ENCODE measurements around the gene SCYL1. TPM values are rescaled to one million over a fixed set of nuclear protein-coding genes. Genes with fewer than 3 reads are reported as not detected.

SCYL1 gene
- total and polyA plus RNA-seq, 2 donors from 2014 or later, result 72.2 to 78.9 TPM

DNA sequence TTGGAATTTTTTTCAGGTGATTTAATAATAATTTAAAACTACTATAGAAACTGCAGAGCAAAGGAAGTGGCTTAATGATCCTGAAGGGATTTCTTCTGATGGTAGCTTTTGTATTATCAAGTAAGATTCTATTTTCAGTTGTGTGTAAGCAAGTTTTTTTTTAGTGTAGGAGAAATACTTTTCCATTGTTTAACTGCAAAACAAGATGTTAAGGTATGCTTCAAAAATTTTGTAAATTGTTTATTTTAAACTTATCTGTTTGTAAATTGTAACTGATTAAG lies 22.7 kb upstream of the SCYL1 start:
- H3K27ac ChIP-seq (ENCODE audit: low read depth in 2 of 2, low read length in 2 of 2), result peak overlapping the region; percentile 99
- TF ChIP-seq, protein P1, sequence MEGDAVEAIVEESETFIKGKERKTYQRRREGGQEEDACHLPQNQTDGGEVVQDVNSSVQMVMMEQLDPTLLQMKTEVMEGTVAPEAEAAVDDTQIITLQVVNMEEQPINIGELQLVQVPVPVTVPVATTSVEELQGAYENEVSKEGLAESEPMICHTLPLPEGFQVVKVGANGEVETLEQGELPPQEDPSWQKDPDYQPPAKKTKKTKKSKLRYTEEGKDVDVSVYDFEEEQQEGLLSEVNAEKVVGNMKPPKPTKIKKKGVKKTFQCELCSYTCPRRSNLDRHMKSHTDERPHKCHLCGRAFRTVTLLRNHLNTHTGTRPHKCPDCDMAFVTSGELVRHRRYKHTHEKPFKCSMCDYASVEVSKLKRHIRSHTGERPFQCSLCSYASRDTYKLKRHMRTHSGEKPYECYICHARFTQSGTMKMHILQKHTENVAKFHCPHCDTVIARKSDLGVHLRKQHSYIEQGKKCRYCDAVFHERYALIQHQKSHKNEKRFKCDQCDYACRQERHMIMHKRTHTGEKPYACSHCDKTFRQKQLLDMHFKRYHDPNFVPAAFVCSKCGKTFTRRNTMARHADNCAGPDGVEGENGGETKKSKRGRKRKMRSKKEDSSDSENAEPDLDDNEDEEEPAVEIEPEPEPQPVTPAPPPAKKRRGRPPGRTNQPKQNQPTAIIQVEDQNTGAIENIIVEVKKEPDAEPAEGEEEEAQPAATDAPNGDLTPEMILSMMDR (IDR thresholded peaks at IDR 0.05; ENCODE audit: borderline replicate concordance, extremely low read depth, insufficient read depth), result no peak

DNA sequence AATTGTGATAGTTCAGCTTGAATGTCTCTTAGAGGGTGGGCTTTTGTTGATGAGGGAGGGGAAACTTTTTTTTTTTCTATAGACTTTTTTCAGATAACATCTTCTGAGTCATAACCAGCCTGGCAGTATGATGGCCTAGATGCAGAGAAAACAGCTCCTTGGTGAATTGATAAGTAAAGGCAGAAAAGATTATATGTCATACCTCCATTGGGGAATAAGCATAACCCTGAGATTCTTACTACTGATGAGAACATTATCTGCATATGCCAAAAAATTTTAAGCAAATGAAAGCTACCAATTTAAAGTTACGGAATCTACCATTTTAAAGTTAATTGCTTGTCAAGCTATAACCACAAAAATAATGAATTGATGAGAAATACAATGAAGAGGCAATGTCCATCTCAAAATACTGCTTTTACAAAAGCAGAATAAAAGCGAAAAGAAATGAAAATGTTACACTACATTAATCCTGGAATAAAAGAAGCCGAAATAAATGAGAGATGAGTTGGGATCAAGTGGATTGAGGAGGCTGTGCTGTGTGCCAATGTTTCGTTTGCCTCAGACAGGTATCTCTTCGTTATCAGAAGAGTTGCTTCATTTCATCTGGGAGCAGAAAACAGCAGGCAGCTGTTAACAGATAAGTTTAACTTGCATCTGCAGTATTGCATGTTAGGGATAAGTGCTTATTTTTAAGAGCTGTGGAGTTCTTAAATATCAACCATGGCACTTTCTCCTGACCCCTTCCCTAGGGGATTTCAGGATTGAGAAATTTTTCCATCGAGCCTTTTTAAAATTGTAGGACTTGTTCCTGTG lies 22.1 kb upstream of the SCYL1 start:
- peaks cover 38 to 66% (median 43%) of the 10 kb centered on the region in 3 donors for H3K36me3 ChIP-seq (ENCODE audit: control insufficient read depth in 2 of 3, insufficient read depth in 3 of 3, low read length in 3 of 3)
- H3K4me1 ChIP-seq (ENCODE audit: control insufficient read depth in 2 of 3, insufficient read depth in 2 of 3, low read depth in 1 of 3, low read length in 3 of 3), result peaks cover 0 to 10% (median 6%) of the 10 kb centered on the region in 3 donors
- intact Hi-C loops (cut with DNase I), result loop anchor here (5.0 kb wide), 1 partner anchor 75 kb away; no protein-coding TSS in a partner anchor
- peak overlapping the region; percentile 99 for H3K27ac ChIP-seq (ENCODE audit: low read depth in 2 of 2, low read length in 2 of 2)
- TF ChIP-seq, protein P1 (IDR thresholded peaks at IDR 0.05; ENCODE audit: borderline replicate concordance, extremely low read depth, insufficient read depth), result no peak
- H3K4me3 ChIP-seq (ENCODE audit: low read length in 3 of 3), result peak overlapping the region; percentile 81 to 97 (median 93)
- DNase-seq (peak in 2 of 5 donors; percentile 51 to 73), FAIRE-seq (no peak)
- H3K9ac ChIP-seq (ENCODE audit: low read length in 3 of 3), result peak overlapping the region; percentile 84 to 100 (median 100)
- H3K9me3 ChIP-seq (ENCODE audit: control insufficient read depth in 2 of 3, insufficient read depth in 1 of 3, low read length in 3 of 3), result no peaks in the 10 kb centered on the region
- H3K27me3 ChIP-seq (ENCODE audit: control insufficient read depth, insufficient read depth, low read length), result no peaks in the 10 kb centered on the region

More for the DNA sequence above, 22.7 kb upstream of the SCYL1 start:
- H3K4me3 ChIP-seq (ENCODE audit: low read length in 3 of 3), result peak overlapping the region; percentile 81 to 97 (median 93)
- no peak for DNase-seq
- H3K4me1 ChIP-seq (ENCODE audit: control insufficient read depth in 2 of 3, insufficient read depth in 2 of 3, low read depth in 1 of 3, low read length in 3 of 3), result peaks cover 0 to 10% (median 5%) of the 10 kb centered on the region in 3 donors
- no peaks in the 10 kb centered on the region for H3K27me3 ChIP-seq (ENCODE audit: control insufficient read depth, insufficient read depth, low read length)
- peaks cover 38 to 66% (median 43%) of the 10 kb centered on the region in 3 donors for H3K36me3 ChIP-seq (ENCODE audit: control insufficient read depth in 2 of 3, insufficient read depth in 3 of 3, low read length in 3 of 3)
- intact Hi-C loops (cut with DNase I), result loop anchor here (5.0 kb wide), 1 partner anchor 75 kb away; no protein-coding TSS in a partner anchor
- no peak for FAIRE-seq
- no peaks in the 10 kb centered on the region for H3K9me3 ChIP-seq (ENCODE audit: control insufficient read depth in 2 of 3, insufficient read depth in 1 of 3, low read length in 3 of 3)
- peak overlapping the region; percentile 84 to 100 (median 100) for H3K9ac ChIP-seq (ENCODE audit: low read length in 3 of 3)

DNA sequence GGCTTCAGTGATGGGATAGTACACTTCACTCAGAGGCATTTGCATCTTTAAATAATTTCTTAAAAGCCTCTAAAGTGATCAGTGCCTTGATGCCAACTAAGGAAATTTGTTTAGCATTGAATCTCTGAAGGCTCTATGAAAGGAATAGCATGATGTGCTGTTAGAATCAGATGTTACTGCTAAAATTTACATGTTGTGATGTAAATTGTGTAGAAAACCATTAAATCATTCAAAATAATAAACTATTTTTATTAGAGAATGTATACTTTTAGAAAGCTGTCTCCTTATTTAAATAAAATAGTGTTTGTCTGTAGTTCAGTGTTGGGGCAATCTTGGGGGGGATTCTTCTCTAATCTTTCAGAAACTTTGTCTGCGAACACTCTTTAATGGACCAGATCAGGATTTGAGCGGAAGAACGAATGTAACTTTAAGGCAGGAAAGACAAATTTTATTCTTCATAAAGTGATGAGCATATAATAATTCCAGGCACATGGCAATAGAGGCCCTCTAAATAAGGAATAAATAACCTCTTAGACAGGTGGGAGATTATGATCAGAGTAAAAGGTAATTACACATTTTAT lies 21.4 kb upstream of the SCYL1 start:
- TF ChIP-seq, protein P1 (IDR thresholded peaks at IDR 0.05; ENCODE audit: borderline replicate concordance, extremely low read depth, insufficient read depth), result no peak
- Histone ChIP-seq H3K27ac (ENCODE audit: low read depth in 2 of 2, low read length in 2 of 2) (peak overlapping the region; percentile 99), H3K27me3 (ENCODE audit: control insufficient read depth, insufficient read depth, low read length) (no peaks in the 10 kb centered on the region), H3K9ac (ENCODE audit: low read length in 3 of 3) (peak overlapping the region; percentile 84 to 100 (median 100)), H3K4me3 (ENCODE audit: low read length in 3 of 3) (peak overlapping the region; percentile 81 to 97 (median 93)), H3K4me1 (ENCODE audit: control insufficient read depth in 2 of 3, insufficient read depth in 2 of 3, low read depth in 1 of 3, low read length in 3 of 3) (peaks cover 0 to 10% (median 6%) of the 10 kb centered on the region in 3 donors), H3K9me3 (ENCODE audit: control insufficient read depth in 2 of 3, insufficient read depth in 1 of 3, low read length in 3 of 3) (no peaks in the 10 kb centered on the region), H3K36me3 (ENCODE audit: control insufficient read depth in 2 of 3, insufficient read depth in 3 of 3, low read length in 3 of 3) (peaks cover 38 to 66% (median 43%) of the 10 kb centered on the region in 3 donors)
- DNase-seq (peak in 2 of 5 donors; percentile 39 to 64), FAIRE-seq (no peak)
- intact Hi-C loops (cut with DNase I), result loop anchor here (5.0 kb wide), 1 partner anchor 76 kb away; no protein-coding TSS in a partner anchor
